IMR-90 (cell line): ENCODE measurements around the gene GPR135.

Experiments
- FOS ChIP-seq: fragments of 150-350 bp; IDR thresholded peaks from 2 replicates; pipeline ENCODE4 v1.6.1; 2016; ENCODE audit warnings: low read depth, low read length
- MAFK ChIP-seq: IDR thresholded peaks from 2 replicates; pipeline ENCODE4 v1.6.1; 2012; ENCODE audit warnings: low read depth, low read length, improper control_type of control experiment
- MAZ ChIP-seq: IDR thresholded peaks from 2 replicates; pipeline ENCODE4 v1.6.1; 2012; ENCODE audit warnings: low read depth, mild to moderate bottlenecking, low read length, improper control_type of control experiment, moderate library complexity, borderline replicate concordance
- MXI1 ChIP-seq: IDR thresholded peaks from 2 replicates; pipeline ENCODE4 v1.6.1; 2012; ENCODE audit warnings: low read depth, mild to moderate bottlenecking, low read length, moderate library complexity, borderline replicate concordance
- POLR2A ChIP-seq: IDR thresholded peaks from 2 replicates; pipeline ENCODE4 v1.6.1; 2012; ENCODE audit warnings: mild to moderate bottlenecking, low read depth, low read length
- RAD21 ChIP-seq: IDR thresholded peaks from 2 replicates; pipeline ENCODE4 v1.6.1; 2012; ENCODE audit warnings: low read length, improper control_type of control experiment
- RFX5 ChIP-seq: IDR thresholded peaks from 2 replicates; pipeline ENCODE4 v1.8.0; 2012; ENCODE audit warnings: low read depth, mild to moderate bottlenecking, low read length, moderate library complexity
- SMC3 ChIP-seq: fragments of 150-350 bp; IDR thresholded peaks from 2 replicates; pipeline ENCODE4 v1.6.1; 2016; ENCODE audit warnings: low read depth, mild to moderate bottlenecking, antibody characterized with exemption, low read length, moderate library complexity
- TF ChIP-seq, protein P1 (sequence below): conservative IDR thresholded peaks from 2 replicates; pipeline ENCODE4 v1.5.1; 2012; ENCODE audit warnings: mild to moderate bottlenecking, low read depth, low read length, improper control_type of control experiment
- TF ChIP-seq, protein P2 (sequence below): fragments of 150-350 bp; IDR thresholded peaks from 2 replicates; pipeline ENCODE4 v1.6.1; 2016; ENCODE audit warnings: low read depth, mild to moderate bottlenecking, low read length, moderate library complexity, borderline replicate concordance
- TF ChIP-seq, protein P3 (sequence below): fragments of 150-350 bp; IDR thresholded peaks from 2 replicates; pipeline ENCODE4 v1.6.1; 2017; ENCODE audit warnings: mild to moderate bottlenecking, antibody characterized with exemption, low read length, low read depth

DNA sequence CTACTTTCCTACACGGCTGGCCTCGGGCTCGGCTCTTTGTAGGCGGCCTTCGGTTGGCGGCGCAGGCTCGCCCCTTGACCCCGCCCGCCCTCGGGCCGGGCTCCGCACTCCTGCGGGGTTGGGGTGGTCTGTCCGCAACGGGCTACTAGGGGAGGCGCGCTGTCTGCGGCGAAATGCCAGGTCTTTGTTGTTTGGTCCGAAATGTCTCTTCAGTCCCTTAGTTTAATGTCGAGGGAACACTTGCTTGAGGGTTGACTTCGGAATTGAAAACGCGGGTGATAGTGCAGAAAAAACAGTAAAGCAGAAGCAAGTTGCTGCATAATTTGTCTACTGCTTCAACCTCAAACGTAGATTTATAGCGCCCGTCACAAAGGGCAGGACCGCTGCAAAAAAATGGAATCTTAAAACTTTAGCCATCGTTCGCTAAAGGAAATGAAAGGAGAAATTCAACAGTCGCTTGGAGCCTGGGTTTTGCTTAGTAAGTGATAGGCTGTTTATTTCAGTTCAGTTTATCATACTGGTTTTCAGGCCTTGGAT, 19.5 kb upstream of the GPR135 start:
- TF ChIP-seq, protein P1, sequence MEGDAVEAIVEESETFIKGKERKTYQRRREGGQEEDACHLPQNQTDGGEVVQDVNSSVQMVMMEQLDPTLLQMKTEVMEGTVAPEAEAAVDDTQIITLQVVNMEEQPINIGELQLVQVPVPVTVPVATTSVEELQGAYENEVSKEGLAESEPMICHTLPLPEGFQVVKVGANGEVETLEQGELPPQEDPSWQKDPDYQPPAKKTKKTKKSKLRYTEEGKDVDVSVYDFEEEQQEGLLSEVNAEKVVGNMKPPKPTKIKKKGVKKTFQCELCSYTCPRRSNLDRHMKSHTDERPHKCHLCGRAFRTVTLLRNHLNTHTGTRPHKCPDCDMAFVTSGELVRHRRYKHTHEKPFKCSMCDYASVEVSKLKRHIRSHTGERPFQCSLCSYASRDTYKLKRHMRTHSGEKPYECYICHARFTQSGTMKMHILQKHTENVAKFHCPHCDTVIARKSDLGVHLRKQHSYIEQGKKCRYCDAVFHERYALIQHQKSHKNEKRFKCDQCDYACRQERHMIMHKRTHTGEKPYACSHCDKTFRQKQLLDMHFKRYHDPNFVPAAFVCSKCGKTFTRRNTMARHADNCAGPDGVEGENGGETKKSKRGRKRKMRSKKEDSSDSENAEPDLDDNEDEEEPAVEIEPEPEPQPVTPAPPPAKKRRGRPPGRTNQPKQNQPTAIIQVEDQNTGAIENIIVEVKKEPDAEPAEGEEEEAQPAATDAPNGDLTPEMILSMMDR, result no peak
- TF ChIP-seq POLR2A (no peak), RFX5 (no peak), FOS (no peak), RAD21 (no peak), MAZ (no peak), SMC3 (no peak), MAFK (no peak), MXI1 (no peak)
- TF ChIP-seq, protein P2, sequence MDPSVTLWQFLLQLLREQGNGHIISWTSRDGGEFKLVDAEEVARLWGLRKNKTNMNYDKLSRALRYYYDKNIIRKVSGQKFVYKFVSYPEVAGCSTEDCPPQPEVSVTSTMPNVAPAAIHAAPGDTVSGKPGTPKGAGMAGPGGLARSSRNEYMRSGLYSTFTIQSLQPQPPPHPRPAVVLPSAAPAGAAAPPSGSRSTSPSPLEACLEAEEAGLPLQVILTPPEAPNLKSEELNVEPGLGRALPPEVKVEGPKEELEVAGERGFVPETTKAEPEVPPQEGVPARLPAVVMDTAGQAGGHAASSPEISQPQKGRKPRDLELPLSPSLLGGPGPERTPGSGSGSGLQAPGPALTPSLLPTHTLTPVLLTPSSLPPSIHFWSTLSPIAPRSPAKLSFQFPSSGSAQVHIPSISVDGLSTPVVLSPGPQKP, result no peak
- TF ChIP-seq, protein P3, sequence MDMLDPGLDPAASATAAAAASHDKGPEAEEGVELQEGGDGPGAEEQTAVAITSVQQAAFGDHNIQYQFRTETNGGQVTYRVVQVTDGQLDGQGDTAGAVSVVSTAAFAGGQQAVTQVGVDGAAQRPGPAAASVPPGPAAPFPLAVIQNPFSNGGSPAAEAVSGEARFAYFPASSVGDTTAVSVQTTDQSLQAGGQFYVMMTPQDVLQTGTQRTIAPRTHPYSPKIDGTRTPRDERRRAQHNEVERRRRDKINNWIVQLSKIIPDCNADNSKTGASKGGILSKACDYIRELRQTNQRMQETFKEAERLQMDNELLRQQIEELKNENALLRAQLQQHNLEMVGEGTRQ, result no peak
